Prostate gland (tissue), 2 donors: ENCODE results near the gene ASCL5.

Experiments
- CTCF ChIP-seq, 4 experiments: fragments of 200-600 bp in 2 of 4; fragments of 450-650 bp in 2 of 4; sonication (generic) in 2 of 4; IDR thresholded peaks; 1 replicate in 3 of 4; 2 replicates in 1 of 4; pipeline ENCODE4 v1.5.1; 2016 to 2019; ENCODE audit warnings: antibody characterized with exemption in 4 of 4, mild to moderate bottlenecking in 2 of 4, moderate library complexity in 2 of 4
- POLR2A ChIP-seq: fragments of 450-650 bp; IDR thresholded peaks from one replicate; pipeline ENCODE4 v1.6.1; 2016; ENCODE audit warnings: antibody characterized with exemption, mild to moderate bottlenecking
- POLR2AphosphoS5 ChIP-seq: sonication (generic); formaldehyde crosslinking; IDR thresholded peaks from one replicate; pipeline ENCODE4 v1.6.1; 2017; ENCODE audit warnings: antibody characterized with exemption

GRCh38 chr1:201114245-201115131 is 12.5 kb downstream of the ASCL5 start:
- peak; percentile 48 to 94 (median 88) for TF ChIP-seq CTCF (IDR thresholded peaks at IDR 0.05)
- TF ChIP-seq POLR2A = peak; percentile 82
- peak; percentile 89 for TF ChIP-seq POLR2AphosphoS5
